Gastroesophageal sphincter (tissue), 4 donors: Measurements from ENCODE around the gene RANBP3. TPM values are rescaled to one million over a fixed set of nuclear protein-coding genes. Genes with fewer than 3 reads are reported as not detected.

Experiments
- ATAC-seq: fragments of 150-250 bp; one replicate; pipeline ENCODE4 v1.9.1; 2016; ENCODE audit warnings: mild to moderate bottlenecking, moderate library complexity
- H3K27ac ChIP-seq, 4 donors: fragments of 200-600 bp; sonication (generic) in 3 of 4; 1 replicate in 3 of 4; 2 replicates in 1 of 4; pipeline ENCODE4 v1.5.1; 2016 to 2019
- H3K27me3 ChIP-seq: fragments of 200-600 bp; sonication (generic); one replicate; pipeline ENCODE4 v1.5.1; 2019
- H3K36me3 ChIP-seq, 2 donors: fragments of 200-600 bp; sonication (generic); one replicate each; pipeline ENCODE4 v1.5.1; 2019; ENCODE audit warnings: control low read depth in 1 of 2
- H3K4me1 ChIP-seq, 3 donors: fragments of 200-600 bp; sonication (generic); 1 replicate in 2 of 3; 2 replicates in 1 of 3; pipeline ENCODE4 v1.5.1; 2016 to 2019; ENCODE audit warnings: control low read depth in 2 of 3
- H3K4me3 ChIP-seq, 2 donors: fragments of 200-600 bp; sonication (generic); one replicate each; pipeline ENCODE4 v1.5.1; 2019; ENCODE audit warnings: mild to moderate bottlenecking in 1 of 2, moderate library complexity in 1 of 2
- H3K9me3 ChIP-seq, 3 donors: fragments of 200-600 bp; sonication (generic); one replicate each; pipeline ENCODE4 v1.5.1; 2017 to 2019; ENCODE audit warnings: control low read depth in 2 of 3
- EP300 ChIP-seq: sonication (generic); formaldehyde crosslinking; IDR thresholded peaks from one replicate; pipeline ENCODE4 v1.6.1; 2017; ENCODE audit warnings: antibody characterized with exemption, mild to moderate bottlenecking
- POLR2A ChIP-seq, 2 donors: fragments of 450-650 bp; IDR thresholded peaks; one replicate each; pipeline ENCODE4 v1.6.1; 2017; ENCODE audit warnings: antibody characterized with exemption in 2 of 2, mild to moderate bottlenecking in 2 of 2, moderate library complexity in 1 of 2
- POLR2AphosphoS5 ChIP-seq: sonication (generic); formaldehyde crosslinking; IDR thresholded peaks from one replicate; pipeline ENCODE4 v1.6.1; 2017; ENCODE audit warnings: antibody characterized with exemption
- WGBS, 2 donors: methylation state at CpG; one replicate each; pipeline ENCODE4 v1.1.5; 2018; ENCODE audit warnings: low coverage in 1 of 2; 5-methylcytosine and 5-hydroxymethylcytosine counted together
- total RNA-seq, 4 donors: library from RNA; depleted of rRNA; stranded (reverse); fragments of >200 nt; gene quantifications; one replicate each; pipeline ENCODE4 v1.1.0, GENCODE V29; 2016
- TF ChIP-seq, protein P1 (sequence below), 4 experiments: fragments of 200-600 bp in 2 of 4; fragments of 450-650 bp in 2 of 4; sonication (generic) in 1 of 4; IDR thresholded peaks; one replicate each; pipeline ENCODE4 v1.5.1; 2017 to 2019; ENCODE audit warnings: antibody characterized with exemption in 4 of 4, mild to moderate bottlenecking in 2 of 4, moderate library complexity in 2 of 4

Gene RANBP3
- total RNA-seq, 4 donors from 2014 or later: 87.0 to 125 (median 104) TPM

- no peak for TF ChIP-seq POLR2AphosphoS5
- no peak for TF ChIP-seq POLR2A (IDR thresholded peaks at IDR 0.05)
- no peak for TF ChIP-seq EP300
- TF ChIP-seq, protein P1, sequence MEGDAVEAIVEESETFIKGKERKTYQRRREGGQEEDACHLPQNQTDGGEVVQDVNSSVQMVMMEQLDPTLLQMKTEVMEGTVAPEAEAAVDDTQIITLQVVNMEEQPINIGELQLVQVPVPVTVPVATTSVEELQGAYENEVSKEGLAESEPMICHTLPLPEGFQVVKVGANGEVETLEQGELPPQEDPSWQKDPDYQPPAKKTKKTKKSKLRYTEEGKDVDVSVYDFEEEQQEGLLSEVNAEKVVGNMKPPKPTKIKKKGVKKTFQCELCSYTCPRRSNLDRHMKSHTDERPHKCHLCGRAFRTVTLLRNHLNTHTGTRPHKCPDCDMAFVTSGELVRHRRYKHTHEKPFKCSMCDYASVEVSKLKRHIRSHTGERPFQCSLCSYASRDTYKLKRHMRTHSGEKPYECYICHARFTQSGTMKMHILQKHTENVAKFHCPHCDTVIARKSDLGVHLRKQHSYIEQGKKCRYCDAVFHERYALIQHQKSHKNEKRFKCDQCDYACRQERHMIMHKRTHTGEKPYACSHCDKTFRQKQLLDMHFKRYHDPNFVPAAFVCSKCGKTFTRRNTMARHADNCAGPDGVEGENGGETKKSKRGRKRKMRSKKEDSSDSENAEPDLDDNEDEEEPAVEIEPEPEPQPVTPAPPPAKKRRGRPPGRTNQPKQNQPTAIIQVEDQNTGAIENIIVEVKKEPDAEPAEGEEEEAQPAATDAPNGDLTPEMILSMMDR (IDR thresholded peaks at IDR 0.05): no peak
These were observed 110.5 kb downstream of the RANBP3 start for GRCh38 chr19:5867201-5868136.

More at GRCh38 chr19:5867201-5868136, 110.5 kb downstream of the RANBP3 start:
- 73 to 76% methylated on average over 3 to 4 of the region's 31 CpGs for WGBS, 2 donors
- H3K36me3 ChIP-seq: no peaks in the 10 kb centered on the region
- no peaks in the 10 kb centered on the region for H3K4me1 ChIP-seq
- ATAC-seq: no peak
- H3K9me3 ChIP-seq: no peaks in the 10 kb centered on the region
- no peak overlapping the region for H3K4me3 ChIP-seq
- no peak overlapping the region for H3K27ac ChIP-seq
- H3K27me3 ChIP-seq: peaks cover 11% of the 10 kb centered on the region

Other genes with a start within 250 kb of the RANBP3 start
- under 1 TPM in 1 of 4 donors, not detected in 3; 0.40 TPM for gene PRR22, start 193.4 kb downstream of the RANBP3 start, total RNA-seq
- gene DUS3L, start 187.0 kb downstream of the RANBP3 start, total RNA-seq: 10 to 100 TPM; 14.1 to 39.4 (median 22.6) TPM
- 10 to 100 TPM in 2 of 4 donors, 1 to 10 TPM in 2; 3.6 to 27.2 (median 14.6) TPM for gene NRTN, start 173.1 kb downstream of the RANBP3 start, total RNA-seq
- gene FUT6, start 138.4 kb downstream of the RANBP3 start, total RNA-seq: 1 to 10 TPM in 1 of 4 donors, not detected in 3; 3.0 TPM
- 1 to 10 TPM in 2 of 4 donors, under 1 TPM in 1, not detected in 1; 0.12 to 4.8 (median 4.5) TPM for gene FUT3, start 126.7 kb downstream of the RANBP3 start, total RNA-seq
- not detected for gene FUT5, start 107.6 kb downstream of the RANBP3 start, total RNA-seq
- 100 to 1,000 TPM; 244 to 299 (median 265) TPM for gene NDUFA11, start 74.3 kb downstream of the RANBP3 start, total RNA-seq
- 1 to 10 TPM; 5.0 to 9.3 (median 8.0) TPM for gene VMAC, start 73.3 kb downstream of the RANBP3 start, total RNA-seq
- gene CAPS, start 63.9 kb downstream of the RANBP3 start, total RNA-seq: 10 to 100 TPM in 3 of 4 donors, 1 to 10 TPM in 1; 10.0 to 19.6 (median 15.2) TPM
- gene RFX2, start 132.4 kb upstream of the RANBP3 start, total RNA-seq: 10 to 100 TPM; 18.7 to 49.1 (median 37.6) TPM
- gene ACSBG2, start 157.5 kb upstream of the RANBP3 start, total RNA-seq: 1 to 10 TPM in 2 of 4 donors, under 1 TPM in 1, not detected in 1; 0.47 to 2.0 (median 1.6) TPM